Measurements from ENCODE around the gene EIF3I. TPM values are rescaled to one million over a fixed set of nuclear protein-coding genes. Genes with fewer than 3 reads are reported as not detected.

EIF3I gene
- total and polyA plus RNA-seq, 2 of the 13 experiments (the other 11 are each of a cell fraction or from before 2014, with no cell fraction given) = 210 to 223 TPM

GRCh38 chr1:32201011-32201855, 21.0 kb upstream of the EIF3I start (continued):
- TF ChIP-seq GMEB2 (CRISPR knock-in tag; IDR thresholded peaks at IDR 0.05; ENCODE audit: low read depth) (no peak), ZNF772 (CRISPR knock-in tag; IDR thresholded peaks at IDR 0.05) (no peak), CCAR2 (optimal IDR thresholded peaks at IDR 0.05; ENCODE audit: low read depth, low read length) (no peak), TFE3 (CRISPR knock-in tag; IDR thresholded peaks at IDR 0.05) (no peak), FUBP1 (CRISPR knock-in tag; IDR thresholded peaks at IDR 0.05; ENCODE audit: borderline replicate concordance) (no peak), CC2D1A (CRISPR knock-in tag; IDR thresholded peaks at IDR 0.05) (no peak), ZBED4 (CRISPR knock-in tag; IDR thresholded peaks at IDR 0.05; ENCODE audit: borderline replicate concordance) (no peak), CTCF (CRISPR knock-in tag; IDR thresholded peaks at IDR 0.05) (peak; percentile 57), RAD21 (CRISPR knock-in tag; IDR thresholded peaks at IDR 0.05) (0 out of 2 replicates have a peak, but pooled peaks have one; percentile 27), ZNF737 (CRISPR knock-in tag; IDR thresholded peaks at IDR 0.05; ENCODE audit: borderline replicate concordance) (no peak), STAG1 (CRISPR knock-in tag; IDR thresholded peaks at IDR 0.05) (peak; percentile 41), NR2C2 (CRISPR knock-in tag; IDR thresholded peaks at IDR 0.05; ENCODE audit: borderline replicate concordance) (no peak), ZNF749 (CRISPR knock-in tag; IDR thresholded peaks at IDR 0.05; ENCODE audit: borderline replicate concordance) (no peak), YY1 (IDR thresholded peaks at IDR 0.05; ENCODE audit: insufficient read depth, insufficient replicate concordance, low read depth, low read length) (peak; percentile 9), MAZ (IDR thresholded peaks at IDR 0.05; ENCODE audit: borderline replicate concordance, low read depth, low read length) (no peak), MAZ (CRISPR knock-in tag; IDR thresholded peaks at IDR 0.05; ENCODE audit: low read depth) (0 out of 2 replicates have a peak, but pooled peaks have one; percentile 10), PHF21A (CRISPR knock-in tag; IDR thresholded peaks at IDR 0.05) (0 out of 2 replicates have a peak, but pooled peaks have one; percentile 44)

All from HepG2 (cell line).